Transverse colon (tissue), 4 donors: Measurements from ENCODE around the gene GAGE12J. TPM values are rescaled to one million over a fixed set of nuclear protein-coding genes. Genes with fewer than 3 reads are reported as not detected.
A peak's percentile ranks its signal among the peaks of the same experiment; 100 is the strongest.

Source experiments
- DNase-seq: peaks from one replicate; pipeline ENCODE4 v3.0.0-alpha.2; 2019
- H3K27ac ChIP-seq, 4 donors: fragments of 200-600 bp; sonication (generic); 2 replicates each; pipeline ENCODE4 v1.5.1; 2016 to 2018; ENCODE audit warnings: inconsistent platforms in 4 of 4
- H3K27me3 ChIP-seq: fragments of 200-600 bp; sonication (generic); 2 replicates; pipeline ENCODE4 v1.5.1; 2017; ENCODE audit warnings: inconsistent platforms
- H3K36me3 ChIP-seq, 4 donors: fragments of 200-600 bp; sonication (generic); 2 replicates each; pipeline ENCODE4 v1.5.1; 2017 to 2019; ENCODE audit warnings: inconsistent platforms in 4 of 4
- H3K4me1 ChIP-seq, 4 donors: fragments of 200-600 bp; sonication (generic); 2 replicates each; pipeline ENCODE4 v1.5.1; 2017 to 2020; ENCODE audit warnings: inconsistent platforms in 4 of 4
- H3K4me3 ChIP-seq, 4 donors: fragments of 200-600 bp; sonication (generic); 1 replicate in 1 of 4; 2 replicates in 3 of 4; pipeline versions ENCODE4 v1.5.1 to v1.6.1; 2017 to 2019; ENCODE audit warnings: inconsistent platforms in 4 of 4
- H3K9me3 ChIP-seq, 2 donors: fragments of 200-600 bp; sonication (generic); 2 replicates each; pipeline ENCODE4 v1.5.1; 2017 to 2019; ENCODE audit warnings: inconsistent platforms in 2 of 2
- EP300 ChIP-seq: sonication (generic); formaldehyde crosslinking; IDR thresholded peaks from one replicate; pipeline ENCODE4 v1.6.1; 2017; ENCODE audit warnings: antibody characterized with exemption, low read depth
- POLR2A ChIP-seq: fragments of 450-650 bp; IDR thresholded peaks from one replicate; pipeline ENCODE4 v1.6.1; 2016; ENCODE audit warnings: antibody characterized with exemption, mild to moderate bottlenecking, moderate library complexity
- POLR2AphosphoS5 ChIP-seq, 3 donors: sonication (generic); formaldehyde crosslinking; IDR thresholded peaks; one replicate each; pipeline ENCODE4 v1.6.1; 2016; ENCODE audit warnings: antibody characterized with exemption in 3 of 3
- WGBS, 2 donors: methylation state at CpG; one replicate each; pipeline ENCODE4 v1.1.5; 2018; ENCODE audit warnings: low coverage in 1 of 2; 5-methylcytosine and 5-hydroxymethylcytosine counted together
- in situ Hi-C, 4 donors: fragments of 200-750 bp; cut with MboI; loops; one replicate each; pipeline versions ENCODE4 v1.15.0 to v1.15.1; 2017; ENCODE audit warnings: low sequenced_read_pairs in 3 of 4, low pct_ligation_motif_present in 1 of 4, low pct_unique_long_range_greater_than_20kb in 1 of 4
- intact Hi-C: fragments of 100-400 bp; cut with DNase I; formaldehyde crosslinking; loops from one replicate; pipeline ENCODE4 v1.15.1; 2023; ENCODE audit warnings: low total_unique reads
- total RNA-seq, 4 donors: library from RNA; depleted of rRNA; stranded (reverse); fragments of >200 nt; gene quantifications; one replicate each; pipeline ENCODE4 v1.1.0, GENCODE V29; 2016
- TF ChIP-seq, protein P1 (sequence below), 5 experiments: fragments of 200-600 bp in 3 of 5; fragments of 450-650 bp in 2 of 5; sonication (generic) in 3 of 5; IDR thresholded peaks; 1 replicate in 2 of 5; 2 replicates in 3 of 5; pipeline ENCODE4 v1.5.1; 2016 to 2017; ENCODE audit warnings: antibody characterized with exemption in 5 of 5, inconsistent platforms in 3 of 5, mild to moderate bottlenecking in 2 of 5, moderate library complexity in 1 of 5

Gene GAGE12J
- total RNA-seq, 4 donors from 2014 or later = not detected

- intact Hi-C loops (no loop called here), in situ Hi-C loops (no loop called here)
- WGBS, 2 donors = 66% methylated on average over 18 of the region's 19 CpGs; no CpG with 5 or more reads in 1 of the 2 donors
- no peaks in the 10 kb centered on the region for H3K36me3 ChIP-seq
- no peak for DNase-seq
- TF ChIP-seq EP300 = no peak
- TF ChIP-seq POLR2AphosphoS5 (IDR thresholded peaks at IDR 0.05) = no peak
- TF ChIP-seq POLR2A = no peak
- TF ChIP-seq, protein P1, sequence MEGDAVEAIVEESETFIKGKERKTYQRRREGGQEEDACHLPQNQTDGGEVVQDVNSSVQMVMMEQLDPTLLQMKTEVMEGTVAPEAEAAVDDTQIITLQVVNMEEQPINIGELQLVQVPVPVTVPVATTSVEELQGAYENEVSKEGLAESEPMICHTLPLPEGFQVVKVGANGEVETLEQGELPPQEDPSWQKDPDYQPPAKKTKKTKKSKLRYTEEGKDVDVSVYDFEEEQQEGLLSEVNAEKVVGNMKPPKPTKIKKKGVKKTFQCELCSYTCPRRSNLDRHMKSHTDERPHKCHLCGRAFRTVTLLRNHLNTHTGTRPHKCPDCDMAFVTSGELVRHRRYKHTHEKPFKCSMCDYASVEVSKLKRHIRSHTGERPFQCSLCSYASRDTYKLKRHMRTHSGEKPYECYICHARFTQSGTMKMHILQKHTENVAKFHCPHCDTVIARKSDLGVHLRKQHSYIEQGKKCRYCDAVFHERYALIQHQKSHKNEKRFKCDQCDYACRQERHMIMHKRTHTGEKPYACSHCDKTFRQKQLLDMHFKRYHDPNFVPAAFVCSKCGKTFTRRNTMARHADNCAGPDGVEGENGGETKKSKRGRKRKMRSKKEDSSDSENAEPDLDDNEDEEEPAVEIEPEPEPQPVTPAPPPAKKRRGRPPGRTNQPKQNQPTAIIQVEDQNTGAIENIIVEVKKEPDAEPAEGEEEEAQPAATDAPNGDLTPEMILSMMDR (IDR thresholded peaks at IDR 0.05) = no peak
- H3K27ac ChIP-seq = no peak overlapping the region
- H3K4me3 ChIP-seq = no peak overlapping the region
- H3K4me1 ChIP-seq = peaks cover 0 to 8% (median 4%) of the 10 kb centered on the region in 4 donors
- no peaks in the 10 kb centered on the region for H3K27me3 ChIP-seq
- no peaks in the 10 kb centered on the region for H3K9me3 ChIP-seq
These were observed 44.9 kb upstream of the GAGE12J start for GRCh38 chrX:49276671-49277534.

DNA sequence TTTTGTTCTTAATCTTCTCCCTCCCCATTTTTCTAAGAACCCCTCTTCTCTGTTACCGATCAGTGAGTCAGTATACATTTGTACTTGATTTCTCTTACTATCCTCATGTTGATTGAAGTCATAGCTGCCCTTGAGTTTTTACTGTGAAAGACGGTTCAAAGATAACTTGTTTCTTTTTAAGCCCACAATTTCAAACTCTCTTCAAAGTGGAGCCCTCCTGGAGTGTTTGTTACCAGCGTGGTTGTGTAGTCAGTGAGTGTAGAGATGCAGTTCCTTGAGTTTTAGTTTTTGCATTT is 44.4 kb upstream of the GAGE12J start:
- intact Hi-C loops (no loop called here), in situ Hi-C loops (no loop called here)
- Histone ChIP-seq H3K4me3 (no peak overlapping the region), H3K9me3 (no peaks in the 10 kb centered on the region), H3K4me1 (peaks cover 0 to 2% (median under 1%) of the 10 kb centered on the region in 4 donors), H3K36me3 (no peaks in the 10 kb centered on the region), H3K27me3 (no peaks in the 10 kb centered on the region), H3K27ac (no peak overlapping the region)
- TF ChIP-seq EP300 = no peak
- TF ChIP-seq POLR2A = no peak
- TF ChIP-seq, protein P1 (IDR thresholded peaks at IDR 0.05) = no peak
- TF ChIP-seq POLR2AphosphoS5 (IDR thresholded peaks at IDR 0.05) = no peak
- 72% methylated on average over 3 of the region's 3 CpGs; no CpG with 5 or more reads in 1 of the 2 donors for WGBS, 2 donors
- DNase-seq = no peak

- in situ Hi-C loops (no loop called here), intact Hi-C loops (no loop called here)
- H3K27me3 ChIP-seq = no peaks in the 10 kb centered on the region
- no peak for DNase-seq
- H3K36me3 ChIP-seq = no peaks in the 10 kb centered on the region
- H3K9me3 ChIP-seq = no peaks in the 10 kb centered on the region
- H3K4me1 ChIP-seq = no peaks in the 10 kb centered on the region
- 89% methylated on average over 3 of the region's 3 CpGs; no CpG with 5 or more reads in 1 of the 2 donors for WGBS, 2 donors
- no peak for TF ChIP-seq EP300
- TF ChIP-seq POLR2A = no peak
- no peak for TF ChIP-seq POLR2AphosphoS5 (IDR thresholded peaks at IDR 0.05)
- H3K27ac ChIP-seq = no peak overlapping the region
- H3K4me3 ChIP-seq = no peak overlapping the region
These were observed 43.8 kb upstream of the GAGE12J start for GRCh38 chrX:49278081-49278480.

DNA sequence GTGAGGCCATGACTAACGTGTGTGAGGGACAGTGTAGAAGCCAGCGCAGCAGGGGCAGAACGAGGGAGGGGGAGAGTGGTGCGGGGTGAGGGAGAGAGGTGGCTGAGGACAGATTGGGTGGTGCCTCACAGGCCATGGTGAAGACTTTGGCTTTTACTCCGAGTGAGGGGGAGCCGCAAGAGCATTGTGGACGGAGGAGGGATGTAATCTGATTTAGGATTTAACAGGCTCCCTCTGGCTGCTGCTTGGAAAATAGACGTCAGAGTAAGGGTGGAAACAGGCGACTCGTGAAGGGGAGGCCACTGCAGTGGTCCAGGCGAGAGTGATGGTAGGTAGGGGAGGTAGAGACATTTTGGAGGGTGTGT is 39.2 kb upstream of the GAGE12J start:
- Histone ChIP-seq H3K36me3 (no peaks in the 10 kb centered on the region), H3K9me3 (no peaks in the 10 kb centered on the region), H3K27ac (no peak overlapping the region), H3K27me3 (no peaks in the 10 kb centered on the region), H3K4me3 (no peak overlapping the region), H3K4me1 (no peaks in the 10 kb centered on the region)
- 40% methylated on average over 11 of the region's 11 CpGs; no CpG with 5 or more reads in 1 of the 2 donors for WGBS, 2 donors
- intact Hi-C loops (no loop called here), in situ Hi-C loops (no loop called here)
- TF ChIP-seq, protein P1 (IDR thresholded peaks at IDR 0.05) = peak in 1 of 5 experiments; percentile 7
- TF ChIP-seq POLR2AphosphoS5 (IDR thresholded peaks at IDR 0.05) (no peak), POLR2A (no peak), EP300 (no peak)
- DNase-seq = no peak
